GM23338 (cell line): ENCODE measurements around the gene CLEC2D. TPM values are rescaled to one million over a fixed set of nuclear protein-coding genes. Genes with fewer than 3 reads are reported as not detected.

Source experiments
- ATAC-seq: fragments of 200-7000 bp; cut with Tn5 transposase; 3 replicates; pipeline ENCODE4 v1.9.1; 2020
- DNase-seq: peaks from one replicate; pipeline ENCODE4 v3.0.0-alpha.2; 2015; ENCODE audit warnings: low spot score
- H2AFZ ChIP-seq: fragments of 200-600 bp; sonication (generic); 2 replicates; pipeline ENCODE4 v1.8.0; 2016; ENCODE audit warnings: antibody characterized with exemption, mild to moderate bottlenecking, moderate library complexity
- H3F3A ChIP-seq: fragments of 200-600 bp; sonication (generic); replicated peaks from 2 replicates; pipeline ENCODE4 v1.8.0; 2017; ENCODE audit warnings: antibody characterized with exemption, mixed run types, low read depth
- H3K27ac ChIP-seq: fragments of 200-600 bp; sonication (generic); 2 replicates; pipeline ENCODE4 v1.6.1; 2016; ENCODE audit warnings: low read depth
- H3K27me3 ChIP-seq: fragments of 200-600 bp; sonication (generic); 2 replicates; pipeline ENCODE4 v1.8.0; 2016; ENCODE audit warnings: mild to moderate bottlenecking, mixed run types, moderate library complexity; ENCODE audit not compliant: insufficient read depth
- H3K36me3 ChIP-seq: fragments of 200-600 bp; sonication (generic); 2 replicates; pipeline ENCODE4 v1.8.0; 2016; ENCODE audit warnings: mild to moderate bottlenecking; ENCODE audit not compliant: insufficient read depth
- H3K4me1 ChIP-seq: fragments of 200-600 bp; sonication (generic); 2 replicates; pipeline ENCODE4 v1.8.0; 2016; ENCODE audit warnings: mild to moderate bottlenecking, moderate library complexity; ENCODE audit not compliant: insufficient read depth
- H3K4me2 ChIP-seq: fragments of 200-600 bp; sonication (generic); 2 replicates; pipeline ENCODE4 v1.7.1; 2017; ENCODE audit warnings: mixed run types
- H3K4me3 ChIP-seq: fragments of 200-600 bp; sonication (generic); 2 replicates; pipeline ENCODE4 v1.6.1; 2016; ENCODE audit warnings: mixed run types
- H3K79me2 ChIP-seq: fragments of 200-600 bp; sonication (generic); replicated peaks from 2 replicates; pipeline ENCODE4 v1.8.0; 2017; ENCODE audit warnings: mild to moderate bottlenecking; ENCODE audit not compliant: insufficient read depth
- H3K9me2 ChIP-seq: fragments of 200-600 bp; sonication (generic); 2 replicates; pipeline ENCODE4 v1.8.0; 2017; ENCODE audit not compliant: insufficient read depth
- H4K20me1 ChIP-seq: fragments of 200-600 bp; sonication (generic); replicated peaks from 2 replicates; pipeline ENCODE4 v1.8.0; 2017; ENCODE audit warnings: mild to moderate bottlenecking; ENCODE audit not compliant: insufficient read depth
- H3K27ac Mint-ChIP-seq: 2 replicates; pipeline ENCODE4 v1.8.0; 2020; ENCODE audit warnings: inconsistent platforms, mild to moderate bottlenecking, moderate library complexity, mixed read lengths
- H3K27me3 Mint-ChIP-seq: 3 replicates; pipeline ENCODE4 v1.8.0; 2022; ENCODE audit warnings: low read depth, mild to moderate bottlenecking, moderate library complexity, mixed read lengths, inconsistent platforms; ENCODE audit not compliant: insufficient read depth, poor library complexity
- H3K36me3 Mint-ChIP-seq: 3 replicates; pipeline ENCODE4 v1.8.0; 2021; ENCODE audit warnings: low read depth, mild to moderate bottlenecking, inconsistent platforms, moderate library complexity, mixed read lengths
- H3K4me1 Mint-ChIP-seq: 3 replicates; pipeline ENCODE4 v1.8.0; 2020; ENCODE audit warnings: mild to moderate bottlenecking, inconsistent platforms, mixed read lengths
- H3K4me3 Mint-ChIP-seq: 3 replicates; pipeline ENCODE4 v1.8.0; 2021; ENCODE audit warnings: moderate library complexity, mild to moderate bottlenecking, inconsistent platforms, mixed read lengths
- H3K9me3 Mint-ChIP-seq: 3 replicates; pipeline ENCODE4 v1.8.0; 2020; ENCODE audit warnings: moderate library complexity, mild to moderate bottlenecking, inconsistent platforms, mixed read lengths
- CREB1 ChIP-seq: fragments of 250-450 bp; sonication (Bioruptor Pico); IDR thresholded peaks from 2 replicates; pipeline ENCODE4 v1.5.0; 2020; ENCODE audit warnings: low read depth, mild to moderate bottlenecking, moderate library complexity
- EZH2phosphoT487 ChIP-seq: fragments of 200-600 bp; sonication (generic); IDR thresholded peaks from one replicate; pipeline ENCODE4 v1.8.1; 2018; ENCODE audit warnings: antibody characterized with exemption; ENCODE audit not compliant: unreplicated experiment
- JUNB ChIP-seq: IDR thresholded peaks from one replicate; pipeline ENCODE4 v1.6.1; 2016; ENCODE audit warnings: antibody characterized with exemption; ENCODE audit not compliant: unreplicated experiment
- NANOG ChIP-seq: IDR thresholded peaks from 2 replicates; pipeline ENCODE4 v1.6.1; 2016; ENCODE audit warnings: antibody characterized with exemption, borderline replicate concordance
- polyA plus RNA-seq: library from polyadenylated mRNA; unstranded; fragments of >200 nt; fragmentation: Nextera tagmentation; extraction: Ambion mirVana; gene quantifications from 2 replicates; pipeline ENCODE4 v1.2.1, GENCODE V29; 2016
- total RNA-seq: library from RNA; depleted of rRNA; stranded (reverse); fragments of >200 nt; shearing (Covaris generic); gene quantifications from 2 replicates; pipeline ENCODE4 v1.2.3, GENCODE V29; 2014
- TF ChIP-seq, protein P1 (sequence below): fragments of 250-450 bp; sonication (Bioruptor Pico); IDR thresholded peaks from 2 replicates; pipeline ENCODE4 v1.5.0; 2020; ENCODE audit warnings: mild to moderate bottlenecking, moderate library complexity
- TF ChIP-seq, protein P2 (sequence below): IDR thresholded peaks from 2 replicates; pipeline ENCODE4 v1.6.1; 2016; ENCODE audit warnings: antibody characterized with exemption
- TF ChIP-seq, protein P3 (sequence below), 2 experiments: fragments of 200-600 bp in 1 of 2; sonication (generic) in 1 of 2; conservative IDR thresholded peaks; 2 replicates each; pipeline versions ENCODE4 v1.5.1 to v1.6.1; 2016 to 2017; ENCODE audit warnings: antibody characterized with exemption in 2 of 2, low read depth in 2 of 2, mild to moderate bottlenecking in 2 of 2, moderate library complexity in 1 of 2
- TF ChIP-seq, protein P4 (sequence below): IDR thresholded peaks from one replicate; pipeline ENCODE4 v1.6.1; 2018; ENCODE audit warnings: antibody characterized with exemption; ENCODE audit not compliant: unreplicated experiment

CLEC2D gene
- total and polyA plus RNA-seq, 2 experiments from 2014 or later: 6.9 to 7.1 TPM

DNA sequence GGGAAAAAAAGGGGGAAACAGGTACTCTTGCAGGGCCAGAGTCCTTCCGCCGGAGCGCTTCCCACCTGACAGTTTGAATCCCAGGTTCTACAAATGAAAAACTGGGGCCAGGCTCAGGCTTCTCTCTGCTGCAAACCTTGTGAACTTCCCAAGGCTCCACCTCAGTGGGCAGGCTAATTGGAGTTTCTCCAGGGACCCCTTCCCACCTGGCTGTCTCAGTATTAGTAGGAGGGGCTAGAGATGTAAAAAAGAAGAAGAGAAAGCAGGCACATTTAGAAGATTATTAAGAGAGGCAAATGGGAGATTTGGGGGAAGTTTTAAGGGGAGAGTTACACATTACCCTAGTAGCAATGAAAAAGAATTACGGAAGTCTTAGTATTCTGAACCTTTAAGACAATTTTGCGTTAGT, 20.0 kb upstream of the CLEC2D start:
- TF ChIP-seq, protein P1, sequence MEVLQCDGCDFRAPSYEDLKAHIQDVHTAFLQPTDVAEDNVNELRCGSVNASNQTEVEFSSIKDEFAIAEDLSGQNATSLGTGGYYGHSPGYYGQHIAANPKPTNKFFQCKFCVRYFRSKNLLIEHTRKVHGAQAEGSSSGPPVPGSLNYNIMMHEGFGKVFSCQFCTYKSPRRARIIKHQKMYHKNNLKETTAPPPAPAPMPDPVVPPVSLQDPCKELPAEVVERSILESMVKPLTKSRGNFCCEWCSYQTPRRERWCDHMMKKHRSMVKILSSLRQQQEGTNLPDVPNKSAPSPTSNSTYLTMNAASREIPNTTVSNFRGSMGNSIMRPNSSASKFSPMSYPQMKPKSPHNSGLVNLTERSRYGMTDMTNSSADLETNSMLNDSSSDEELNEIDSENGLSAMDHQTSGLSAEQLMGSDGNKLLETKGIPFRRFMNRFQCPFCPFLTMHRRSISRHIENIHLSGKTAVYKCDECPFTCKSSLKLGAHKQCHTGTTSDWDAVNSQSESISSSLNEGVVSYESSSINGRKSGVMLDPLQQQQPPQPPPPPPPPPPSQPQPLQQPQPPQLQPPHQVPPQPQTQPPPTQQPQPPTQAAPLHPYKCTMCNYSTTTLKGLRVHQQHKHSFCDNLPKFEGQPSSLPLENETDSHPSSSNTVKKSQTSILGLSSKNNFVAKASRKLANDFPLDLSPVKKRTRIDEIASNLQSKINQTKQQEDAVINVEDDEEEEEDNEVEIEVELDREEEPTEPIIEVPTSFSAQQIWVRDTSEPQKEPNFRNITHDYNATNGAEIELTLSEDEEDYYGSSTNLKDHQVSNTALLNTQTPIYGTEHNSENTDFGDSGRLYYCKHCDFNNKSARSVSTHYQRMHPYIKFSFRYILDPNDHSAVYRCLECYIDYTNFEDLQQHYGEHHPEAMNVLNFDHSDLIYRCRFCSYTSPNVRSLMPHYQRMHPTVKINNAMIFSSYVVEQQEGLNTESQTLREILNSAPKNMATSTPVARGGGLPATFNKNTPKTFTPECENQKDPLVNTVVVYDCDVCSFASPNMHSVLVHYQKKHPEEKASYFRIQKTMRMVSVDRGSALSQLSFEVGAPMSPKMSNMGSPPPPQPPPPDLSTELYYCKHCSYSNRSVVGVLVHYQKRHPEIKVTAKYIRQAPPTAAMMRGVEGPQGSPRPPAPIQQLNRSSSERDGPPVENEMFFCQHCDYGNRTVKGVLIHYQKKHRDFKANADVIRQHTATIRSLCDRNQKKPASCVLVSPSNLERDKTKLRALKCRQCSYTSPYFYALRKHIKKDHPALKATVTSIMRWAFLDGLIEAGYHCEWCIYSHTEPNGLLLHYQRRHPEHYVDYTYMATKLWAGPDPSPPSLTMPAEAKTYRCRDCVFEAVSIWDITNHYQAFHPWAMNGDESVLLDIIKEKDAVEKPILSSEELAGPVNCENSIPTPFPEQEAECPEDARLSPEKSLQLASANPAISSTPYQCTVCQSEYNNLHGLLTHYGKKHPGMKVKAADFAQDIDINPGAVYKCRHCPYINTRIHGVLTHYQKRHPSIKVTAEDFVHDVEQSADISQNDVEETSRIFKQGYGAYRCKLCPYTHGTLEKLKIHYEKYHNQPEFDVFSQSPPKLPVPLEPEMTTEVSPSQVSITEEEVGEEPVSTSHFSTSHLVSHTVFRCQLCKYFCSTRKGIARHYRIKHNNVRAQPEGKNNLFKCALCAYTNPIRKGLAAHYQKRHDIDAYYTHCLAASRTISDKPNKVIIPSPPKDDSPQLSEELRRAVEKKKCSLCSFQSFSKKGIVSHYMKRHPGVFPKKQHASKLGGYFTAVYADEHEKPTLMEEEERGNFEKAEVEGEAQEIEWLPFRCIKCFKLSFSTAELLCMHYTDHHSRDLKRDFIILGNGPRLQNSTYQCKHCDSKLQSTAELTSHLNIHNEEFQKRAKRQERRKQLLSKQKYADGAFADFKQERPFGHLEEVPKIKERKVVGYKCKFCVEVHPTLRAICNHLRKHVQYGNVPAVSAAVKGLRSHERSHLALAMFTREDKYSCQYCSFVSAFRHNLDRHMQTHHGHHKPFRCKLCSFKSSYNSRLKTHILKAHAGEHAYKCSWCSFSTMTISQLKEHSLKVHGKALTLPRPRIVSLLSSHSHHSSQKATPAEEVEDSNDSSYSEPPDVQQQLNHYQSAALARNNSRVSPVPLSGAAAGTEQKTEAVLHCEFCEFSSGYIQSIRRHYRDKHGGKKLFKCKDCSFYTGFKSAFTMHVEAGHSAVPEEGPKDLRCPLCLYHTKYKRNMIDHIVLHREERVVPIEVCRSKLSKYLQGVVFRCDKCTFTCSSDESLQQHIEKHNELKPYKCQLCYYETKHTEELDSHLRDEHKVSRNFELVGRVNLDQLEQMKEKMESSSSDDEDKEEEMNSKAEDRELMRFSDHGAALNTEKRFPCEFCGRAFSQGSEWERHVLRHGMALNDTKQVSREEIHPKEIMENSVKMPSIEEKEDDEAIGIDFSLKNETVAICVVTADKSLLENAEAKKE (CRISPR knock-in tag): no peak
- TF ChIP-seq, protein P2, sequence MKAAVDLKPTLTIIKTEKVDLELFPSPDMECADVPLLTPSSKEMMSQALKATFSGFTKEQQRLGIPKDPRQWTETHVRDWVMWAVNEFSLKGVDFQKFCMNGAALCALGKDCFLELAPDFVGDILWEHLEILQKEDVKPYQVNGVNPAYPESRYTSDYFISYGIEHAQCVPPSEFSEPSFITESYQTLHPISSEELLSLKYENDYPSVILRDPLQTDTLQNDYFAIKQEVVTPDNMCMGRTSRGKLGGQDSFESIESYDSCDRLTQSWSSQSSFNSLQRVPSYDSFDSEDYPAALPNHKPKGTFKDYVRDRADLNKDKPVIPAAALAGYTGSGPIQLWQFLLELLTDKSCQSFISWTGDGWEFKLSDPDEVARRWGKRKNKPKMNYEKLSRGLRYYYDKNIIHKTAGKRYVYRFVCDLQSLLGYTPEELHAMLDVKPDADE: no peak
- TF ChIP-seq CREB1 (CRISPR knock-in tag) (no peak), EZH2phosphoT487 (no peak), NANOG (no peak), JUNB (no peak)
- TF ChIP-seq, protein P3, sequence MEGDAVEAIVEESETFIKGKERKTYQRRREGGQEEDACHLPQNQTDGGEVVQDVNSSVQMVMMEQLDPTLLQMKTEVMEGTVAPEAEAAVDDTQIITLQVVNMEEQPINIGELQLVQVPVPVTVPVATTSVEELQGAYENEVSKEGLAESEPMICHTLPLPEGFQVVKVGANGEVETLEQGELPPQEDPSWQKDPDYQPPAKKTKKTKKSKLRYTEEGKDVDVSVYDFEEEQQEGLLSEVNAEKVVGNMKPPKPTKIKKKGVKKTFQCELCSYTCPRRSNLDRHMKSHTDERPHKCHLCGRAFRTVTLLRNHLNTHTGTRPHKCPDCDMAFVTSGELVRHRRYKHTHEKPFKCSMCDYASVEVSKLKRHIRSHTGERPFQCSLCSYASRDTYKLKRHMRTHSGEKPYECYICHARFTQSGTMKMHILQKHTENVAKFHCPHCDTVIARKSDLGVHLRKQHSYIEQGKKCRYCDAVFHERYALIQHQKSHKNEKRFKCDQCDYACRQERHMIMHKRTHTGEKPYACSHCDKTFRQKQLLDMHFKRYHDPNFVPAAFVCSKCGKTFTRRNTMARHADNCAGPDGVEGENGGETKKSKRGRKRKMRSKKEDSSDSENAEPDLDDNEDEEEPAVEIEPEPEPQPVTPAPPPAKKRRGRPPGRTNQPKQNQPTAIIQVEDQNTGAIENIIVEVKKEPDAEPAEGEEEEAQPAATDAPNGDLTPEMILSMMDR (conservative IDR thresholded peaks at IDR 0.05; ENCODE audit: low read depth in 2 of 2): no peak
- TF ChIP-seq, protein P4, sequence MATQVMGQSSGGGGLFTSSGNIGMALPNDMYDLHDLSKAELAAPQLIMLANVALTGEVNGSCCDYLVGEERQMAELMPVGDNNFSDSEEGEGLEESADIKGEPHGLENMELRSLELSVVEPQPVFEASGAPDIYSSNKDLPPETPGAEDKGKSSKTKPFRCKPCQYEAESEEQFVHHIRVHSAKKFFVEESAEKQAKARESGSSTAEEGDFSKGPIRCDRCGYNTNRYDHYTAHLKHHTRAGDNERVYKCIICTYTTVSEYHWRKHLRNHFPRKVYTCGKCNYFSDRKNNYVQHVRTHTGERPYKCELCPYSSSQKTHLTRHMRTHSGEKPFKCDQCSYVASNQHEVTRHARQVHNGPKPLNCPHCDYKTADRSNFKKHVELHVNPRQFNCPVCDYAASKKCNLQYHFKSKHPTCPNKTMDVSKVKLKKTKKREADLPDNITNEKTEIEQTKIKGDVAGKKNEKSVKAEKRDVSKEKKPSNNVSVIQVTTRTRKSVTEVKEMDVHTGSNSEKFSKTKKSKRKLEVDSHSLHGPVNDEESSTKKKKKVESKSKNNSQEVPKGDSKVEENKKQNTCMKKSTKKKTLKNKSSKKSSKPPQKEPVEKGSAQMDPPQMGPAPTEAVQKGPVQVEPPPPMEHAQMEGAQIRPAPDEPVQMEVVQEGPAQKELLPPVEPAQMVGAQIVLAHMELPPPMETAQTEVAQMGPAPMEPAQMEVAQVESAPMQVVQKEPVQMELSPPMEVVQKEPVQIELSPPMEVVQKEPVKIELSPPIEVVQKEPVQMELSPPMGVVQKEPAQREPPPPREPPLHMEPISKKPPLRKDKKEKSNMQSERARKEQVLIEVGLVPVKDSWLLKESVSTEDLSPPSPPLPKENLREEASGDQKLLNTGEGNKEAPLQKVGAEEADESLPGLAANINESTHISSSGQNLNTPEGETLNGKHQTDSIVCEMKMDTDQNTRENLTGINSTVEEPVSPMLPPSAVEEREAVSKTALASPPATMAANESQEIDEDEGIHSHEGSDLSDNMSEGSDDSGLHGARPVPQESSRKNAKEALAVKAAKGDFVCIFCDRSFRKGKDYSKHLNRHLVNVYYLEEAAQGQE: no peak
- no peak overlapping the region for H3K27ac Mint-ChIP-seq
- Histone ChIP-seq H3K4me1 (peaks cover 42% of the 10 kb centered on the region), H3K36me3 (no peaks in the 10 kb centered on the region; the same call in 1 of the 2 replicates), H3K4me2 (peak overlapping the region; percentile 88), H2AFZ (no peak overlapping the region), H3F3A (no peaks in the 10 kb centered on the region; the same call in 1 of the 2 replicates), H3K9me2 (no peaks in the 10 kb centered on the region), H3K4me3 (peak overlapping the region; percentile 81), H3K27me3 (no peaks in the 10 kb centered on the region), H3K27ac (no peak overlapping the region), H4K20me1 (no peaks in the 10 kb centered on the region), H3K79me2 (peaks cover 32% of the 10 kb centered on the region)
- DNase-seq: peak; percentile 45
- peaks cover 8% of the 10 kb centered on the region for H3K27me3 Mint-ChIP-seq
- H3K4me1 Mint-ChIP-seq: peaks cover 38% of the 10 kb centered on the region
- peak overlapping the region; percentile 91 for H3K4me3 Mint-ChIP-seq
- H3K9me3 Mint-ChIP-seq: peaks cover 3% of the 10 kb centered on the region; the same call in 2 of the 3 replicates
- peaks cover 13% of the 10 kb centered on the region for H3K36me3 Mint-ChIP-seq
- peak; percentile 10 for ATAC-seq
